ENCODE measurements around the gene RIOK1. TPM values are rescaled to one million over a fixed set of nuclear protein-coding genes. Genes with fewer than 3 reads are reported as not detected.

RIOK1 gene
- total RNA-seq, 2 experiments from 2014 or later, result 57.9 to 64.7 TPM

DNA sequence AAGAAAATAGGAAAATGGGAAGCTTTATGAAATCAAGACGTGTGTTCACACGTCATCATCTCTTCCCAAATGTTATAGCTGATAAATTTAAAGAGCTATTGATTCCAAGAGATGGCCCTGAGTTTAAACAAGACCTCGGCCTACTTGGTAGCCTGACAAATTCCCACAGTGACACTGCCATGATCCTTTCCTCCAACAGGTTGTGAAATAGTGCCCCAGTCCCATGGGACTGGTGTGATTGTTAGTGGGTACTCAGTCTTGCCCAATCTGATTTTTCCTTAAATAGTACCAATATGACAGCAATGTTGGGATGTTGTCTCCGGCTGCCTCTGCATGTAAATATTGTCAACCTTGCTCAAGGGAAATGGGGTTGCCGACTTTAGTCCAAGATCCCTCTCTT is 34.5 kb downstream of the RIOK1 start:
- no peak overlapping the region for H3K27ac Mint-ChIP-seq
- no peaks in the 10 kb centered on the region for H3K9me3 Mint-ChIP-seq
- no peaks in the 10 kb centered on the region for H3K27me3 Mint-ChIP-seq
- no peak overlapping the region for H3K4me3 Mint-ChIP-seq
- H3K4me1 Mint-ChIP-seq, result no peaks in the 10 kb centered on the region
- peaks cover 3% of the 10 kb centered on the region for H3K36me3 Mint-ChIP-seq
- no peak for DNase-seq

DNA sequence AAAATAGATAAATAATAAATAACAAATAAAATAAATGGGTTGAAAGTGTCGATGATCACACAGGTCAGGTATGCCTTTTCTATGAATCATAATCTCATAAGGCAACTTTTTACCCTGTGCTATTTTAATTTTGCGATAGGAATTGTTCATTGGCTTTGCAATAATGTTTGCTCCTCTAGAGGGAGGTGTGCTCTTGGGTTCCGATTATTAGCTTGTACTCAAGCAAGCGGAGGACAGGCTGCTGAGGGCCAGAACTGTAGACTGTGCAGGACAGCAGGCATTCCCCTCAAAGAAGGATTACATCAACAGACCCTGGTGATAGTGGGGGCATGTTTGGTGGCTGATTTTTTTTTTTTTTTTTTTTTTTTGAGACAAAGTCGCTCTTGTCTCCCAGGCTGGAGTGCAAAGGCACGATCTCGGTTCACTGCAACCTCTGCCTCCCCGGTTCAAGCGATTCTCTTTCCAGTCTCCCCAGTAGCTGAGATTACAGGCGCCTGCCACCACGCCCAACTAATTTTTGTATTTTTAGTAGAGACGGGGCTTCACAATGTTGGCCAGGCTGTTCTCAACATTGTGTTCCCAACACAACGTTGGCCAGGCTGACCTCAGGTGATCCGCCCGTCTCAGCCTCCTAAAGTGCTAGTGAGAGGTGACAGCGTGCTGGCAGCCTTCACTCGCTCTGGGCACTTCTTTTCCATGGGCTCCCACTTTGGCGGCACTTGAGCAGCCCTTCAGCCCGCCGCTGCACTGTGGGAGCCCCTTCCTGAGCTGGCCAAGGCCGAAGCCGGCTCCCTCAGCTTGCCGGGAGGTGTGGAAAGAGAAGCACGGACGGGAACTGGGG is 35.6 kb downstream of the RIOK1 start:
- no peaks in the 10 kb centered on the region for H3K4me1 Mint-ChIP-seq
- no peaks in the 10 kb centered on the region for H3K9me3 Mint-ChIP-seq
- no peaks in the 10 kb centered on the region for H3K27me3 Mint-ChIP-seq
- H3K27ac Mint-ChIP-seq, result no peak overlapping the region
- no peak overlapping the region for H3K4me3 Mint-ChIP-seq
- H3K36me3 Mint-ChIP-seq, result no peaks in the 10 kb centered on the region
- DNase-seq, result no peak

GRCh38 chr6:7425808-7426190 is 36.2 kb downstream of the RIOK1 start:
- Mint-ChIP-seq H3K4me3 (no peak overlapping the region), H3K27ac (no peak overlapping the region), H3K4me1 (no peaks in the 10 kb centered on the region), H3K36me3 (no peaks in the 10 kb centered on the region), H3K27me3 (no peaks in the 10 kb centered on the region), H3K9me3 (no peaks in the 10 kb centered on the region)
- DNase-seq, result no peak

DNA sequence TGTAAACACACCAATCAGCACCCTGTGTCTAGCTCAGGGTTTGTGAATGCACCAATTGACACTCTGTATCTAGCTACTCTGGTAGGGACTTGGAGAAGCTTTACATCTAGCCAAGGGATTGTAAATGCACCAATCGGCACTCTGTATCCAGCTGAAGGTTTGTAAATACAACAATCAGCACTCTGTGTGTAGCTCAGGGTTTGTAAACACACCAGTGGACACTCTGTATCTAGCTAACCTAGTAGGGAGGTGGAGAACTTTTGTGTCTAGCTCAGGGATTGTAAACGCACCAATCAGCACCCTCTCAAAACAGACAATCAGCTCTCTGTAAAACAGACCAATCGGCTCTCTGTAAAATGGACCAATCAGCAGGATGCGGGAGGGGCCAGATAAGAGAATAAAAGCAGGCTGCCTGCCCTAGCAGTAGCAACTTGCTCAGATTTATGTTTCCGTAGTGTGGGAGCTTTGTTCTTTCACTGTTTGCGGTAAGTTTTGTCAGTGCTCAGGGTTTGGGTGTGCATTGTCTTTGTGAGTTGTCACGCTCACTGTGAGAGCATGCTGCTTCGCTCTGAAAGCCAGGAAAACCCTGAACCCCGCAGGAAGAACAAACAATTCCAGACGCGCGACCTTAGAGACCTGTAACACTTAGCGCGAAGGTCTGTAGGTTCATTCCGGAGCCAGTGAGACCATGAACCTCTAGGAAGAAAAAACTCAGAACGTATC is 37.0 kb downstream of the RIOK1 start:
- no peak for DNase-seq
- H3K27ac Mint-ChIP-seq, result no peak overlapping the region
- H3K4me1 Mint-ChIP-seq, result no peaks in the 10 kb centered on the region
- no peak overlapping the region for H3K4me3 Mint-ChIP-seq
- H3K36me3 Mint-ChIP-seq, result no peaks in the 10 kb centered on the region
- no peaks in the 10 kb centered on the region for H3K9me3 Mint-ChIP-seq
- H3K27me3 Mint-ChIP-seq, result no peaks in the 10 kb centered on the region

DNA sequence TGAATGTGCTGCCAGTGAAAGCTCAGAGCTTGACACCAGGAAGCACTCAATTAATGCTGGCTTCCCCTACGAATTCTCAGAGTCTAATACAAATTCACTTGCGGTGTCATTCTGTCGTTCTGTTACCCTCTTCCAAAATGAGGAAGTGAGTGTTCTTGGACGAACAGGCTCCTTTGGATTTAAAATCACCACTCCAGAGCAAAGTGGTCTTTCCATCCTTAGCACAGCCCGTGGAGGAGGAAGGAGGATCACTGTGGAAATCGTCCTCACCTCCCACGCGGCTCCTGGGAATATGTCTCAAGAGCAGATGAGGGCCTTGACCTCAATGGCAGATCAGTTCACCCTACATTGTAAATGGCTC is 41.7 kb downstream of the RIOK1 start:
- DNase-seq, result no peak
- Mint-ChIP-seq H3K4me3 (no peak overlapping the region), H3K27ac (no peak overlapping the region), H3K36me3 (peaks cover 5% of the 10 kb centered on the region), H3K4me1 (no peaks in the 10 kb centered on the region), H3K27me3 (peaks cover 4% of the 10 kb centered on the region), H3K9me3 (peaks cover 4% of the 10 kb centered on the region)

- peaks cover 5% of the 10 kb centered on the region for H3K36me3 Mint-ChIP-seq
- peaks cover 4% of the 10 kb centered on the region for H3K27me3 Mint-ChIP-seq
- H3K27ac Mint-ChIP-seq, result no peak overlapping the region
Measured at GRCh38 chr6:7431674-7432390, 42.2 kb downstream of the RIOK1 start.

GRCh38 chr6:7432391-7433120 is 42.9 kb downstream of the RIOK1 start:
- peaks cover 4% of the 10 kb centered on the region for H3K27me3 Mint-ChIP-seq
- no peak overlapping the region for H3K4me3 Mint-ChIP-seq
- peaks cover 2% of the 10 kb centered on the region for H3K4me1 Mint-ChIP-seq
- H3K36me3 Mint-ChIP-seq, result peaks cover 5% of the 10 kb centered on the region
- no peak for DNase-seq
- H3K27ac Mint-ChIP-seq, result no peak overlapping the region
- H3K9me3 Mint-ChIP-seq, result peaks cover 4% of the 10 kb centered on the region

More at GRCh38 chr6:7431674-7432390, 42.2 kb downstream of the RIOK1 start:
- Mint-ChIP-seq H3K4me1 (no peaks in the 10 kb centered on the region), H3K9me3 (peaks cover 4% of the 10 kb centered on the region), H3K4me3 (no peak overlapping the region)
- DNase-seq, result no peak

GRCh38 chr6:7433121-7433617 is 43.6 kb downstream of the RIOK1 start:
- Mint-ChIP-seq H3K27ac (no peak overlapping the region), H3K27me3 (peaks cover 4% of the 10 kb centered on the region), H3K4me3 (no peak overlapping the region), H3K9me3 (peaks cover 4% of the 10 kb centered on the region), H3K36me3 (peaks cover 5% of the 10 kb centered on the region), H3K4me1 (peaks cover 3% of the 10 kb centered on the region)
- DNase-seq, result no peak

DNA sequence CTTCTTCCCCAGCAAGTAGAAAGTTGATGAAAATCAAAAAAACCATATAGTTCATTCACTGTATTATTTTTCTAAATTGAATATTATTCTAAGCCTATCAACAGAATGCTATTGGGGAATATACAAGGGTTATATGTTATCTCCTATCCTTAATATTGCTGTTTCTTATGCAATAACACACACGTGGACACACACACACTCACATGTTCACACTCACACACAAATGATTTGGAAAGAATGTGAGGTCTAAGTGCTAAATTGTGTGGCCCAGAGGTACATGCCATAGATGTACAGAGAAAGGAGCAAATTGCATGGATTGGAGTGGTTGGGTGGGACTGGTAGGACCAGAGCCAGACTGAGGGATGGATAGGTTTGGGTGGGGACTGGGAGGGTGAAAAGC is 45.1 kb downstream of the RIOK1 start:
- Mint-ChIP-seq H3K9me3 (peaks cover 4% of the 10 kb centered on the region), H3K27me3 (peaks cover 4% of the 10 kb centered on the region), H3K4me3 (no peak overlapping the region), H3K4me1 (peaks cover 15% of the 10 kb centered on the region), H3K27ac (no peak overlapping the region), H3K36me3 (peaks cover 5% of the 10 kb centered on the region)
- DNase-seq, result no peak

DNA sequence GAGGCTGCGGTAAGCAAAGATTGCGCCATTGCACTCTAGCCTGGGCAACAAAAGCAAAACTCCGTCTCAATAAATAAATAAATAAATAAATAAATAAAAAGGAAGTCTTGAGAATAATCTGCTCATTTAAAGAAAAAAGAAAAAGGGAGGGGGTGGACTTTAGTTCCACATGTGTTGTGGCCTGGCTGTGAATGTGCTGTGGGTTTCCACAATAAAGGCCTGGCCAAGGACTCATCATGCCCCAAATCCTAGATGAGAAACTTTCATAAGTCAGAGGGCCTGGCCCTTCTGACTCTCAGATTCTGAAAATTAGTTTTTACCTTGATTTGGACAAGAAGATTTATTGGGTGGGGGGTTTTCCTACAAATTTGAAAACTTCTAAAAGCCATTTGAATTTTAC is 48.4 kb downstream of the RIOK1 start:
- no peak overlapping the region for H3K4me3 Mint-ChIP-seq
- peaks cover 4% of the 10 kb centered on the region for H3K27me3 Mint-ChIP-seq
- H3K27ac Mint-ChIP-seq, result no peak overlapping the region
- H3K4me1 Mint-ChIP-seq, result peaks cover 19% of the 10 kb centered on the region
- no peak for DNase-seq
- peaks cover 4% of the 10 kb centered on the region for H3K9me3 Mint-ChIP-seq
- peaks cover 5% of the 10 kb centered on the region for H3K36me3 Mint-ChIP-seq

DNA sequence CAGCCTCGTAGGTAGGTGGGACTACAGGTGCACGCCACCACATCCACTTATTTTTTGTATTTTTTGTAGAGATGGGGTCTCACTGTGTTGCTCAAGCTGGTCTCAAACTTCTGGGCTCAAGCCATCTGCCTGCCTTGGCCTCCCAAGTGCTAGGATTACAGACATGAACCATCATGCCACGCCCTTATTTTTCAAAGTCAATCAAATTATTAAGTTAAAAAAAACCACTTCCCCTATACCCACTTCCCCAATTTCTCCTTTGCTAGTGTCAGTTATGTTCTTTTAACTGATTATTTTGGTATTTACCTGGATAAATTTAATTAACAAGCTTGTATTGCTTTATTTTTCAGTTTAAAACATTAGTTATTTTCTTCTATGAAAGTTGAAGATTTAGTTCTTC is 49.6 kb downstream of the RIOK1 start:
- Mint-ChIP-seq H3K9me3 (peaks cover 4% of the 10 kb centered on the region), H3K4me3 (no peak overlapping the region), H3K4me1 (peaks cover 19% of the 10 kb centered on the region), H3K36me3 (peaks cover 5% of the 10 kb centered on the region), H3K27me3 (peaks cover 4% of the 10 kb centered on the region), H3K27ac (no peak overlapping the region)
- DNase-seq, result no peak

DNA sequence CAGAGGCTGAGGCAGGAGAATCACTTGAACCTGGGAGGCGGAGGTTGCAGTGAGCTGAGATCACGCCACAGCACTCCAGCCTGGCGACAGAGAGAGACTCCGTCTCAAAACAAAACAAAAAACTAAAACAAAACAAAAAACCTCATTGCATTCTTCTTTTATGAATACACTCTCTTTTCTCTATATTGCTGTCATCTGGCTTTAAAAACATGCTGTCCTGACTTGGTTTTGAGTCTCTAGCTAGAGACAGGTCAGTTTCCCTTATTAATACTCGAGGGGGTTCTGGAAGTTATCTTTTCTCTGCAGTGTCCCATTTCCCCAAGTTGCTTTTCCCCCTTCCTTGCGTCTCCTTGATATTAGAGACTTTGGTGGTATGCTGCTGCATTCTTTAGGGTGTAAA is 50.9 kb downstream of the RIOK1 start:
- H3K9me3 Mint-ChIP-seq, result peaks cover 4% of the 10 kb centered on the region
- no peak for DNase-seq
- no peak overlapping the region for H3K4me3 Mint-ChIP-seq
- H3K27ac Mint-ChIP-seq, result no peak overlapping the region
- peaks cover 4% of the 10 kb centered on the region for H3K27me3 Mint-ChIP-seq
- H3K4me1 Mint-ChIP-seq, result peaks cover 19% of the 10 kb centered on the region
- H3K36me3 Mint-ChIP-seq, result peaks cover 5% of the 10 kb centered on the region

DNA sequence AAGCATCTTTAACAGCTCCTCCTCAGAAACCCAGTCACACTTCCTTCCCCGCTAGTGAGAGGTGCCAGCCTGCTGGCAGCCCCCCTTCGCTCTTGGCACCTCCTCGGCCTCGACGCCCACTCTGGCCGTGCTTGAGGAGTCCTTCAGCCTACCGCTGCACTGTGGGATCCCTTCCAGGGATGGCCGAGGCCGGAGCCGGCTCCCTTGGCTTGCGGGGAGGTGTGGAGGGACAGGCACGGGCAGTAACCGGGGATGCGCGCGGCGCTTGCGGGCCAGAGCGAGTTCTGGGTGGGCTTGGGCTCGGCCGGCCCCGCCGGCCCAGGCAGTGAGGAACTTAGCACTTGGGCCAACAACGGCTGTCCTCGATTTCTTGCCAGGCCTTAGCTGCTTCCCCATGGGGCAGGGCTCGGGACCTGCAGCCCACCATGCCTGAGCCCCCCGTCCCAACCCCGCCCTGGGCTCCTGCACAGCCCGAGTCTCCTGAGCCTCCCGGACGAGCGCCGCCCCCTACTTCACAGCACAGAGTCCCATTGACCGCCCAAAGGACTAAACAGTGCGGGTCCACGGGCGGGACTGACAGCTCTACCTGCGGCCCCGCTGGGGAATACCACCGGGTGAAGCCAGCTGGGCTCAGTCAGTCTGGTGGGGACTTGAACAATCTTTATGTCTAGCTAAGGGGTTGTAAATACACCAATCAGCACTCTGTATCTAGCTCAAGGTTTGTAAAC is 51.6 kb downstream of the RIOK1 start:
- Mint-ChIP-seq H3K36me3 (no peaks in the 10 kb centered on the region), H3K27ac (no peak overlapping the region), H3K9me3 (no peaks in the 10 kb centered on the region), H3K27me3 (peaks cover 3% of the 10 kb centered on the region), H3K4me3 (no peak overlapping the region), H3K4me1 (peaks cover 19% of the 10 kb centered on the region)
- DNase-seq, result no peak

GRCh38 chr6:7442467-7442866 is 52.9 kb downstream of the RIOK1 start:
- peaks cover 3% of the 10 kb centered on the region for H3K27me3 Mint-ChIP-seq
- DNase-seq, result no peak
- peaks cover 17% of the 10 kb centered on the region for H3K4me1 Mint-ChIP-seq
- no peak overlapping the region for H3K4me3 Mint-ChIP-seq
- H3K9me3 Mint-ChIP-seq, result no peaks in the 10 kb centered on the region
- no peak overlapping the region for H3K27ac Mint-ChIP-seq
- no peaks in the 10 kb centered on the region for H3K36me3 Mint-ChIP-seq

Data from activated naive CD8-positive, alpha-beta T cell treated with anti-CD3 and anti-CD28 coated beads for 36 hours (primary cell).